Measurements from ENCODE around the gene SMC6. TPM values are rescaled to one million over a fixed set of nuclear protein-coding genes. Genes with fewer than 3 reads are reported as not detected.

The SMC6 gene
- total RNA-seq, 2 donors from 2014 or later, result 6.1 to 12.2 TPM

GRCh38 chr2:17791121-17791816 is 37.7 kb upstream of the SMC6 start:
- no peak for TF ChIP-seq CTCF (IDR thresholded peaks at IDR 0.05)
- Histone ChIP-seq H3K27me3 (no peaks in the 10 kb centered on the region), H3K27ac (no peak overlapping the region), H3K4me1 (no peaks in the 10 kb centered on the region), H3K36me3 (no peaks in the 10 kb centered on the region), H3K4me3 (no peak overlapping the region), H3K9me3 (no peaks in the 10 kb centered on the region)
- no peak for DNase-seq (ENCODE audit: low spot score)

- Histone ChIP-seq H3K36me3 (no peaks in the 10 kb centered on the region), H3K27me3 (no peaks in the 10 kb centered on the region), H3K4me1 (no peaks in the 10 kb centered on the region), H3K4me3 (no peak overlapping the region), H3K9me3 (no peaks in the 10 kb centered on the region), H3K27ac (no peak overlapping the region)
- TF ChIP-seq CTCF (IDR thresholded peaks at IDR 0.05), result no peak
- no peak for DNase-seq (ENCODE audit: low spot score)
Observed at GRCh38 chr2:17790536-17790935, 36.9 kb upstream of the SMC6 start.

GRCh38 chr2:17788773-17789172 is 35.2 kb upstream of the SMC6 start:
- no peaks in the 10 kb centered on the region for H3K27me3 ChIP-seq
- no peak for DNase-seq (ENCODE audit: low spot score)
- no peaks in the 10 kb centered on the region for H3K4me1 ChIP-seq
- TF ChIP-seq CTCF (IDR thresholded peaks at IDR 0.05), result no peak
- no peaks in the 10 kb centered on the region for H3K36me3 ChIP-seq
- H3K27ac ChIP-seq, result no peak overlapping the region
- no peak overlapping the region for H3K4me3 ChIP-seq
- H3K9me3 ChIP-seq, result no peaks in the 10 kb centered on the region

- no peaks in the 10 kb centered on the region for H3K9me3 ChIP-seq
- no peaks in the 10 kb centered on the region for H3K4me1 ChIP-seq
Observed at GRCh38 chr2:17786727-17787126, 33.1 kb upstream of the SMC6 start.

GRCh38 chr2:17781482-17781881 is 27.9 kb upstream of the SMC6 start:
- Histone ChIP-seq H3K4me1 (no peaks in the 10 kb centered on the region), H3K9me3 (no peaks in the 10 kb centered on the region), H3K27ac (no peak overlapping the region), H3K36me3 (peaks cover 8% of the 10 kb centered on the region), H3K4me3 (no peak overlapping the region), H3K27me3 (no peaks in the 10 kb centered on the region)
- DNase-seq (ENCODE audit: low spot score), result no peak
- no peak for TF ChIP-seq CTCF (IDR thresholded peaks at IDR 0.05)

More at GRCh38 chr2:17786727-17787126, 33.1 kb upstream of the SMC6 start:
- TF ChIP-seq CTCF (IDR thresholded peaks at IDR 0.05), result no peak
- H3K36me3 ChIP-seq, result no peaks in the 10 kb centered on the region
- no peak for DNase-seq (ENCODE audit: low spot score)
- H3K27ac ChIP-seq, result no peak overlapping the region
- H3K4me3 ChIP-seq, result no peak overlapping the region
- H3K27me3 ChIP-seq, result no peaks in the 10 kb centered on the region

GRCh38 chr2:17780546-17780945 is 26.9 kb upstream of the SMC6 start:
- TF ChIP-seq CTCF (IDR thresholded peaks at IDR 0.05), result no peak
- H3K9me3 ChIP-seq, result no peaks in the 10 kb centered on the region
- H3K27me3 ChIP-seq, result no peaks in the 10 kb centered on the region
- peaks cover 8% of the 10 kb centered on the region for H3K36me3 ChIP-seq
- no peak for DNase-seq (ENCODE audit: low spot score)
- no peak overlapping the region for H3K27ac ChIP-seq
- no peaks in the 10 kb centered on the region for H3K4me1 ChIP-seq
- H3K4me3 ChIP-seq, result no peak overlapping the region
